ENCODE data around the gene OTX2.

The OTX2 gene

DNA sequence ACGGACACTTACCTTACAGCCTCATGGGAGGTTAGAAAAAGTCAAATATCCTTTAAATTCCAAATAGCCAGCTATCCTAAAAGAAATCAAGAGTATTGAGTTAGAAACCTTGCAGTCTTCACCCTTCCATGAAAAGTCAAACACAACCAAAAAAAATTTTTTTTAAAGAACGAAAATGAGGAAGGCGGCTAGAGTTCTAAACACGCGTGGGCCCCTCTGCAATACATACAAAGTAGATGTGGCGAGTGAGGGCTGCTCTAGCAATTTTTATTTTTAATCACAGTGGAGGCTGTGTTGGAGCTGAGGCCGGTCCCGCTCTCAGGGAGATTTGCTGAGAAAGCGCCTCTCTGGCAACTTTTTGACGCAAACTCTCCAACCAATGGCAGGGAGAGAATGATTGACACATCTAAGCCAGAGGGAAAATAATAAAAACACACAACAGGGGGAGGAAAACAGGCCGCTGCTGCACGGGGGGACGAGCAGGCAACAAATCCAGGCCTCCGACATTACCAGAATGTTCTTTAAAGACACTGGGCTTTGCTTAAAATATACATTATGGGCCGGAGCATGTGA lies at the start of gene OTX2:
Gene OTX2, minus strand, starts transcription at position 333 of the 573 bp plus-strand sequence. CDS start 5,023 bp downstream, outside the sequence.
- no peak for DNase-seq (ENCODE audit: low spot score)

DNA sequence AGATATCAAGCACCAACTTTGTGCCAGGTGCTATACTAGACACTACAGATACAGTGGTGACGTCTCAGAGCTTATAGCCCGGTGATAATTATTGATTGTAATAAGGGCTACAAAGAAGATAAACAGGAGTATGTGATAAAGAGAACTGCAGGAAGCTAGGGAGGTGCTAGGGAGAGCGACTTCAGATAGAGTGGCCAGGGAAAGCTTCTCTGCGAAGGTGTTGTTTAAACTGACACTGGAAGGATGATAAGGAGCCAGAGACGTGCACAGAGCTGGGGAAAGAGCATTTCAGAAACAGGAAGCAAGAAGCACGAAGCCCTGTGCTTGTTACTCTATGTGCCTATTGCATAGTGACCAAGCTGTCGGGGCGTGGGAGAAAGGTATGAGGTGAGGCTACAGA lies 48.1 kb upstream of the OTX2 start:
- DNase-seq (ENCODE audit: low spot score) = no peak

DNA sequence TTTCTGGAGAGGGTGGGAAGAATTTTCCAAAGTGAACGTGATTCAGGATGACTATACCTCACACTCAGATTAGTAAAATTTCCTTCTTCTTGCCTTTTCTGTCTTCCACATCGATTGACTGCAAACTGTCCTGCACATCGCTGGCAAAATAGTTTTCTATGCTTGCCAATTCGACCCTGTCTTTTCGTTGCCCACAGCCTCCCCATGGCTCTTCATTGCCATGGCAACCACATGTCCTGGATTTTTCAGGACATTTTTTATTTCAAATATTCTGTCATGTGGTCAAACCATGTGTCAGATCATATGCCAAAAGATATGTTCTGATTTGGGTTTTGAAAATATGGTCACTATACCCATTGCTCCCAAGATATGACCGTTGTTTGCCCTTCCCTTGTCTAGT lies 46.9 kb upstream of the OTX2 start:
- no peak for DNase-seq (ENCODE audit: low spot score)

DNA sequence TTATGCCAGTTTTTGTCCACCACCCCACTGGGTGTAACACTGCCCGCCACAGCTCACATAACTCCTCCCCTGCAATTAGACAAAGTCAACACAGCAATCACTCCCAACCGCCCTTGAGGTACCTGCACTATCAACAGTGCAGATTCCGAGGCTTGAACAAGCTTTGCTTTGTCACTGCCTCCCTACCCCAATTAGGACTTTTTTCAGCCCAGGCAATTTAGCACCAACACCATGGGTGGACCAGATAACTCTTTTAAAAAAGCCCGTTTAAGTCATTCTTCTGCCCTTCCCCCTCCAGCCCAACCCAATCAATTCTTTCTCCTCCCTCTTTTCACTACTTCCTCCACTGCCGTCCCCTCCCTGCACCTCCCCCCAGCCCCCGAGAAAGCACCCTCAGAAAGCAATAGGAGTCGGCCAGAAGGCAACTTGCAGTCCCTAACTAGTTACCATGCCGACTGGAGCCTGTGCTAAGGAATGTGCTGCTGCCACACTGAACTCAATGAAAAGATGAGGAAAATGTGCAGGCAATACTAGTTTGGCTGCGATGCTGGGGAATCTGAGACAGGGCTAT lies 45.7 kb upstream of the OTX2 start:
- peak; percentile 1 for DNase-seq (ENCODE audit: low spot score)

GRCh38 chr14:56854325-56854724 lies 44.0 kb upstream of the OTX2 start:
- no peak for DNase-seq (ENCODE audit: low spot score)

GRCh38 chr14:56846970-56847930 lies 37.0 kb upstream of the OTX2 start:
- DNase-seq (ENCODE audit: low spot score) = no peak

DNA sequence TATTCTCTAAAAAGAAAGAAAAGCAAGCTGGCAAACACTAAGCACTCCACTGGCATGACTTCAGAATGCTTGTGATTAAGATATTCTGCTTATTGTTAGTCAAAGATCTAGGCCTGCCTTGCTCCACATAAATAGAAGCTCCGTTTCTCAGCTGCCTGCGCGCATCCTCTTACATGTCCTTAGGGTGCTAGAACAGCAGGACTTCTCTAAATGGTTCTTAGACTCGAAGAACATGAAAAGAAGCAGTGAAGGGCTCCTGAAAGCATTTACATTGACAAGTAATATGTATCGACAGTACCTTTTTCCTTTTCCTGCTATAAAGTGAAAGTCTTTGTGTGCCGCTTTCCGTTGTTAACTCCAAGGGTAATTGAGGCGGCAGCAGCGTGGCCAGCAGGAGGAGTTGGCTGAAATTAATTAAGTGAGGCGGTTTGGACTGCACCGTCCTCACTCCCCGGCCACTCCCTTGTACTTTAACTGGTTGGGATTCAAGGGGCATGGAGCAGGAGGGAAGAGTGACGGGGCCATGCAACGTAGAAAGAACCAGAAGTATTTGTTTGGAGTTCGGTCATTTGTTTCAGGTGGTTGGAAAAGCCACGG lies 34.2 kb upstream of the OTX2 start:
- DNase-seq (ENCODE audit: low spot score) = no peak

- DNase-seq (ENCODE audit: low spot score) = no peak
These were observed 31.3 kb upstream of the OTX2 start for GRCh38 chr14:56841611-56842010.

GRCh38 chr14:56840221-56840620 lies 29.9 kb upstream of the OTX2 start:
- no peak for DNase-seq (ENCODE audit: low spot score)

DNA sequence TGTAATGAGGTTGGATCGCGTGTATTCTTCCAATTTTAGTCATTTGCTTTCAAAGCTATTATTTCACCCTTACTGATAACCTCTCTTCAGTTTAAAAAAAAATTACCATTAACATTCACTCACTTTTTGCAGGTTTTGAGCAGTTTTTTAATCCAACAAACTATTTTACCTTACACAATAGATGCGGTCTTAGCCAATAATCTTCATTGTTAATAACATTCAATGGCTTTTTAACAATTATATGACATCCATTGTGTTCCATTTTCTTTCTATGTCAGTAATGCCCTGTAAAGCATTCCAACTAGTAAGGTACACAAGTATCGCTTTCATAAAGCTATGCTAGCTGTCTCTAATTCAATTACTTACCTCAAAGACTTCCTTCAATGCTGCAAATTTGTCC lies 18.9 kb upstream of the OTX2 start:
- no peak for DNase-seq (ENCODE audit: low spot score)

DNA sequence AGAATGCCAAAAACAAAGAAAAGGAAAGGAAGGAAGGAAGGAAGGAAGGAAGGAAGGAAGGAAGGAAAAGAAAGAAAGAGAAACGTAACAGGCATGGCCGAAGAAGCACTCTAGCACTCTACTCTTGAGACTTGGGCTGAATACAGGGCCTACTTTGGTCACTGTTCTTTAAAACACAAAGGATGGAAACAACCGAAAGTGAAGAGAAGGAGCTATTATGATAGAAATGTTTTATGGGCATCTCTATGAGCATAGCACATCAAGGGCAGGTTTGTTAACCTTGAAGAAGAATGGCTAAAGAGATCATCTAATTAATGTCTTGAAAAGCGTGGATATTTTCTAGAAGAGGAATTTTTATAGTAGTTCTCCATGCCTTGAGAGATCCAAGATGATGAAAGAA lies 15.9 kb upstream of the OTX2 start:
- no peak for DNase-seq (ENCODE audit: low spot score)

DNA sequence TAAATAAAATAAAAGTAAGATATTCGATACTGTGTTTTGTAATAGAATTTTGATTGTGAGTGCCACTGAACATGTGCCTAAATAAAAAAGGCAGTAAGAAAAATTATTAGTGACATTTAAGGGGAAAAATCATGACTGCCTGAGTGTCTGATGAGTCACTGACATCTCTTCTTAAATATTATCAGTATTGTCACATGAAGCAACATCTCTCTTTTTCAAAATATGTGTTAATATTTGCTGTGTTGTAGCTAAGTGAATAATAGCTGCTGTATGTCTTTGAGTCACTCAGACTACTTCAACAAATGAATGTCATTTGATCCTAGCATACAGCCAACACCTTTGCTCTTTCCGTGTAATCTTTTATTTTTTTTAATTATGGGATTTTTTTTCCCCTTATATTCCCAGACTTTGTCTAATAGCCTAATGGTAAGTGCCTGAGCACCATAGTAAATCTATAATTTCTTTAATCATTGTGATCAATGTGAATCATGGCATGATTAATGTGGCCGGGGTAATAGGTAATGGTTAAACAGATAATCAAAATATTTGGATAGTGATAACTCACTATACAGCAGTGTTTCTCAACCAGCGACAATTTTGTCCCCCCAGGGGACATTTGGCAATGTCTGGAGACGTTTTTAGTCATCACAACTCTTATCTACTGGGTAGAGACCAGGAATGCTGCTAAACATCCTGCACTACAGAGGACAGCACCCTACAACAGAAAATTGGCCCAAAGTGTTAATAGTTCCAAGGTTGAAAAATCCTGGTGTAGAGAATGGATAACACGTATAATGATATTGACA lies 11.7 kb upstream of the OTX2 start:
- no peak for DNase-seq (ENCODE audit: low spot score)

DNA sequence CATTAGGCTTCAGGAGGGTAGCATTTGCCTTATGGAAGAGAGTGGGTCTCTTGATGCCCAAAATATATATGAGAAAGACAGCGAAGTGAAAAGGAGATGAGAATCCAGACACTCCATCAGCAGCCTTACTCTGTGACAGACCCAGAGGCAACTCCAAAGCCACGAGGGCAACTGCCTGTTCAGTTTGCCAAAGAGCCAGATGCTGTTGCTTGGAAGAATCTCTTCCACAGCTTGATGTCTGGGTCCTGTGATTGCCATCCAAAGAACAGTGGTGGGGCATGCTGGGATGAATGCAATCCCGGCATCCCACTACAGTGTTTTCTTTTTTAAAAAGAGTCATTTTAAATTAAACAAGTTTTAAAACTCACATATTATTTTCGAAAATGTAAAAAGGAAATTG lies 10.9 kb upstream of the OTX2 start:
- no peak for DNase-seq (ENCODE audit: low spot score)

DNA sequence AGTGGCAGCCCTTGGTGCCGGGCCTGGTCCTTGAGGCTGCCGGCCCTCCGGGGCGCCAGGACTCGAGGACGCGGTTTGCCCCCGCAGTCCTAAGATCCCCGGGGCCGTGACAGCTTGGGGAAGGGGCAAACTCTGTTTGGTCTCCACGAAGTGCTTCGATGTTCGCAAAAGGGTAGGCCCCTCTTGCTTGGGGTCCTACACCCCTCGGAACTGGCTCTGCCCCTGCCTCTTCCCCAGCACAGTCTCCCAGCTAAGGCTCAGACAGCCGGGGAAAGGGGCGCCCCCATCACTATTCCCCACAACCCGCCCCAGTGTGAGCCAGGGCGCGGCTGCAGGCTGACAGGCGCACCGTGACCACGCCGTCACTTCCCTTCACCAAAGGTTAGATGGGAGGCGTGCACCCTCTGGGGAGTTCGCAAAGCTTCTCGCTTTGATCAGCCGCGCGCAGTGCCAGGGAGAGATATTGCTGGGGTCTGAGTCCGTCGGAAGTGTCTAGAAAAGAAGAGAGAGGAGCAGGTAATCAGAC lies 7.2 kb upstream of the OTX2 start:
- DNase-seq (ENCODE audit: low spot score) = no peak

DNA sequence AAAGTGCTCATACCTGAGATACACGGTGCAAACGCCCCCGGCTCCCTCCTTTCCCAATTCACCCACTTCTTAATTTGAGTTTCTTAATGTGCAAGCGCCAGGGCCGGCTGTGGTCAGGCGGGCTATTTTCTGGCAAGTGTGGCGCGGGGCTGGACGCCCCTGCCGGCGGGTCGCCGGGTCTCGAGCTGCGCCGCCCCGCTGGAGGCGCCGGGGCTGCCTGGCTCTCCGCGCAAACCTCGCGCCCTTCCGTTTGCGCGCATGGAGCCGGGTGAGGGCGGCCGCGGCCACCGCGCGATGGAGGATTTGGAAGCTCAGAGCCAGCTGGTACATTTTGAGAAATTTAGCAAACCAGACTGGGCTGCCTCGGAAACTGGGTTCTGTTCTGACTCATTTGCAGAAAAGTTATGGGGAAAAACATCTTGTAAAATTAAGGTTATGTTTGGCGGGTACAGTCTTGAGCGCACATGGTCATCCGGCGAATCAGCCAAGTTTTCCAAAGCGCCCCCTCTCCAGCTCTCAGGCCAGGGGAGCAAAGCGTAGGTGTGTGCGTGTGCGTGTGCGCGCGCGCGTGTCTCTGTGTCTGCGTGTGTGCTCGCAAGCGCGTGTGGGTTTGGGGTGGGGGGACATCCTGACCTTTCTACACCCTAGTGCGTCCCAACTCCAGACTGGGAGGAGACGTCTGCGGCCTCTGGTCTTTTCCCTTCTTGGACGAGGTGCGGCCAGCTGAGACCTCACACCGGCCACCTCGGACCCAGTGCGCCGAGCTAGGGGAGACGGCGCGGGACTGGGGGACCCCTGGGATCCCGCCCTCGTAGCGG lies 6.5 kb upstream of the OTX2 start:
- no peak for DNase-seq (ENCODE audit: low spot score)

- DNase-seq (ENCODE audit: low spot score) = no peak
These were observed 5.5 kb upstream of the OTX2 start for GRCh38 chr14:56815745-56816144.

DNA sequence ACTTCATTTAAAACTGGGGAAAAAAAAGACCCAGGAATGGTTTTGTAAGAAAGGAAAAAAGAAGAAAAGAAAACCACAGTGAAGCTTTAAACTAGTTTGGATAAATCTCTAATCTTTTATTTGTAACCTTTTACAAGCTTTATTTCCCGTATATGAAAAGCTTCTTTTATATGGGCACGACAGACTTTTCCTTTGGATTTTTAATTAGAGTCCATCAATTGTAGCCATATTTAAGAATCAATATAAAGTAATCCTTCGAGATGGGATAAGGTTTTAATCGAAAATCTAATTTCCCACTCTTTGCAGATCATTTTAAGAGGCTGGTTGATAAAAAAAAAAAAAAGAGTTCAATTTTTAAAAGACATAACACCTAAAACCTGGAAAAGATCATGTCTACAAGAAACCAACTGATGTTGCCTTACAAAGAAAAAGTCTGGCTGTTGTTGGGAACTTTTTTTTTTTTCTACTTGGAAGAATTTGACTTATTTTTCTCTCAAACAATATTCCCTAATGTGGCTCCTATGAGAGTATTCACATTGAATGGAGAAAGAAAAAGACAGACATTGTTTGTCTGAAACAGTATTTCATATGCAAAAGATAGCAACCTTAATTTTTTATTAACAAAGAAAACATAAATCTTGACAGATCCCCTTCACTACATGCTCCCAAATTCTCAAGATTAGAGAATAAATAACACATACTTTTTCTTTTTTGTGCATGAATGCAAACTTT lies 4.9 kb upstream of the OTX2 start:
- DNase-seq (ENCODE audit: low spot score) = no peak

- no peak for DNase-seq (ENCODE audit: low spot score)
These were observed 4.3 kb upstream of the OTX2 start for GRCh38 chr14:56814519-56814959.

GRCh38 chr14:56813143-56813551 lies 2.9 kb upstream of the OTX2 start:
- no peak for DNase-seq (ENCODE audit: low spot score)

Measured in NAMALWA (cell line).